MG63 (cell line): ENCODE data around the gene SPATA12. TPM values are rescaled to one million over a fixed set of nuclear protein-coding genes. Genes with fewer than 3 reads are reported as not detected.
A peak's percentile ranks its signal among the peaks of the same experiment; 100 is the strongest.

Experiments
- DNase-seq: peaks from one replicate; pipeline ENCODE4 v3.0.0-alpha.2; 2020
- H3K27me3 ChIP-seq: fragments of 250-450 bp; sonication (Bioruptor Pico); 2 replicates; pipeline ENCODE4 v1.5.1; 2020; ENCODE audit warnings: mild to moderate bottlenecking, moderate library complexity
- H3K36me3 ChIP-seq: fragments of 250-450 bp; sonication (Bioruptor Pico); 2 replicates; pipeline ENCODE4 v1.5.1; 2020; ENCODE audit warnings: mild to moderate bottlenecking, moderate library complexity
- H3K4me3 ChIP-seq: fragments of 250-450 bp; sonication (Bioruptor Pico); 2 replicates; pipeline ENCODE4 v1.5.1; 2020; ENCODE audit warnings: mild to moderate bottlenecking, moderate library complexity
- H3K9me3 ChIP-seq: fragments of 250-450 bp; sonication (Bioruptor Pico); 2 replicates; pipeline ENCODE4 v1.5.1; 2020; ENCODE audit warnings: mild to moderate bottlenecking, moderate library complexity
- total RNA-seq: library from RNA; depleted of rRNA; stranded (reverse); fragments of >200 nt; shearing (Covaris generic); gene quantifications from 2 replicates; pipeline ENCODE4 v1.2.3, GENCODE V29; 2014; ENCODE audit warnings: low replicate concordance

Gene SPATA12
- total RNA-seq, 1 experiment from 2014 or later, result not detected

- Histone ChIP-seq H3K9me3 (no peaks in the 10 kb centered on the region), H3K4me3 (no peak overlapping the region), H3K36me3 (no peaks in the 10 kb centered on the region), H3K27me3 (no peaks in the 10 kb centered on the region)
- no peak for DNase-seq
These were observed 16.9 kb upstream of the SPATA12 start for GRCh38 chr3:57043518-57043917.

DNA sequence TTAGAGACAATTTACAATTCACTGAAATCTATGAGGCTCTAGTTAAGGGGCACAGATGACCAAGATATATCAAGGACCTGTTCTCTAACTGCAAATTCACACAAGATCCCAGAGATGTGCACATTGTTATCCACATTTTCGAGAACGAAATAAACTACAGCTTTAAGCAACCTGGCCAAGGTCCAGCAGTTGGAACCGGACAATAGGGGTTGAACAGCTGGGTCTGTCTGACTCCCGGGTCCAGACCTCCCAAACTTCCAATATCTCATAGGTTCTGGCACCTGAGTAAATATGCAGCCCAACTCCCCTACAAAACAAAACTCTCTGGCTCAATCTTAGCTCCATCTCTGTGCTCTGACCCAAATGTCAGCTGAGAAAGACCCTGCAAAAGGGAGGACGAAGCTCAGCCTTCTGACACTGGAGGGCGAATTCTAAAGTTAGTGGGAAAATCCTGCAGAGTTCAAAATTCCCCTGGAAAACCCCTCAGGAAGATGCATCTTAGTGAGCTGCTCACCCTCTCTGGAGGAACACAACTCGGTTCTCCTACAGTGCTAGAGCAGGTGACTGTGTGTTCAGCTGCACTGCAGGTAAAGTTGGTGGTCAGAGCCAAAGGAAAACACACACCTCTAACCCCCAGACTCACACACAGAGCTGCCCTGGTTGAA lies 14.2 kb upstream of the SPATA12 start:
- Histone ChIP-seq H3K4me3 (no peak overlapping the region), H3K27me3 (no peaks in the 10 kb centered on the region), H3K36me3 (no peaks in the 10 kb centered on the region), H3K9me3 (no peaks in the 10 kb centered on the region)
- DNase-seq, result no peak

GRCh38 chr3:57048052-57048671 lies 12.3 kb upstream of the SPATA12 start:
- H3K36me3 ChIP-seq, result no peaks in the 10 kb centered on the region
- no peak overlapping the region for H3K4me3 ChIP-seq
- DNase-seq, result peak; percentile 2
- no peaks in the 10 kb centered on the region for H3K9me3 ChIP-seq
- H3K27me3 ChIP-seq, result no peaks in the 10 kb centered on the region

GRCh38 chr3:57048728-57049127 lies 11.7 kb upstream of the SPATA12 start:
- DNase-seq, result no peak
- H3K36me3 ChIP-seq, result no peaks in the 10 kb centered on the region

DNA sequence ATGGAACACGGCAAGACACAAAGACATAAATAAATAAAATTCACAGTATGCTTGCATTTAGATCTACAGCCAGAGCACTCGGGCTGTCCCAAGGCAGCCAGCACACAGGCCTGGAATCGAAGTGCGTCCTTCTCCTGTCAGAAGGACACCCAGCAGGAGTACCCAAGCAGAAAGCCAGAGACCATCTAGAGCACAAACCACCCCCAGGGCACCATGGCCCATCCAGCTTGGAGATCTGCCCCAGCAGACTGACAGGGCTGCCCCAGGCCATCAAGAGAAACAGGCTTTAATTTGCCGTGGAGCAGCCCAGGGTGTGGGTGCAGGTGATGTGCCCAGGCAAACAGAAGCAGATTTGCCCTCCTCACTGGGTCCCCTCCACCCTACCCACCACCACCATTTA lies 7.8 kb upstream of the SPATA12 start:
- no peak for DNase-seq
- Histone ChIP-seq H3K4me3 (no peak overlapping the region), H3K9me3 (no peaks in the 10 kb centered on the region), H3K27me3 (no peaks in the 10 kb centered on the region), H3K36me3 (no peaks in the 10 kb centered on the region)

More at GRCh38 chr3:57048728-57049127, 11.7 kb upstream of the SPATA12 start:
- H3K9me3 ChIP-seq, result no peaks in the 10 kb centered on the region
- H3K27me3 ChIP-seq, result no peaks in the 10 kb centered on the region
- H3K4me3 ChIP-seq, result no peak overlapping the region

GRCh38 chr3:57053122-57053521 lies 7.3 kb upstream of the SPATA12 start:
- no peaks in the 10 kb centered on the region for H3K36me3 ChIP-seq
- no peaks in the 10 kb centered on the region for H3K9me3 ChIP-seq
- no peaks in the 10 kb centered on the region for H3K27me3 ChIP-seq
- DNase-seq, result no peak
- no peak overlapping the region for H3K4me3 ChIP-seq

DNA sequence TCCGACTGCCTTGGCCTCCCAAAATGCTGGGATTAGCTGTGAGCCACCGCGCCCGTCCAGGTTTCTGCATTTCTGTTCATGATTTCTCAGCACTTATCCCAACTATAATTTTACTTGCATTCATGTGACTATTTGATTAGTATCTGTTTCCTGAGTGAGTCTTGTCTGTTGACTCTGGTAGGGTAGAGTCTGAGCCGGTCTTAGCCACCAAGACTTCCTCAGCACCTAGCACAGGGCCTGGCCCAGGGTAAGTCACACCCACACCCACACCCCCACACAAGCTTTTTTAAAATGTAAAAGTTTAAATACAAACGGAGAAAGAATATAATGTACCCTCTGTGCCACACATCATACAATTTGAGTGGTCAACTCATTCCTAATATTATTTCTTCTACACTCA lies 3.1 kb upstream of the SPATA12 start:
- H3K9me3 ChIP-seq, result no peaks in the 10 kb centered on the region
- H3K27me3 ChIP-seq, result no peaks in the 10 kb centered on the region
- DNase-seq, result no peak
- no peaks in the 10 kb centered on the region for H3K36me3 ChIP-seq
- H3K4me3 ChIP-seq, result no peak overlapping the region

GRCh38 chr3:57059411-57059810 lies 1.1 kb upstream of the SPATA12 start:
- no peak overlapping the region for H3K4me3 ChIP-seq
- H3K27me3 ChIP-seq, result no peaks in the 10 kb centered on the region
- no peaks in the 10 kb centered on the region for H3K36me3 ChIP-seq
- no peak for DNase-seq
- H3K9me3 ChIP-seq, result no peaks in the 10 kb centered on the region

DNA sequence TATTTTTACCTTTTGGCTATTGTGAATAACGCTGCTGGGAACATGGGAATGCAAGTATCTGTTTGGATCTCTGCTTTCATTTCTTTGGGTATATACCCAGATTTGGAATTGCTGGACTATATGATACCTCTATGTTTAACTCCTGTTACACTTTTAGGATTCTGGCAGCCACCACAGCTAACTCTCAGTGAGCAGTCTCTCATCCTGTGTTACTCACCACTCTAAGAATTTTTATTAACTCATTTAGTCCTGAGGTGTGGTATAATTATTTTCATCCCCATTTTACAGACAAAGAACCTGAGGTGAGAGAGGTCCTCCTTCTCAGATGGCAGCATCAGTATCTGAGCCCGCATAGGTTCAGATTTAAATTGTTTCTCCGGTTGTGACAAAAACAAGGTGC lies 1.1 kb downstream of the SPATA12 start:
- Histone ChIP-seq H3K27me3 (no peaks in the 10 kb centered on the region), H3K36me3 (no peaks in the 10 kb centered on the region), H3K4me3 (no peak overlapping the region), H3K9me3 (no peaks in the 10 kb centered on the region)
- DNase-seq, result no peak

- H3K27me3 ChIP-seq, result no peaks in the 10 kb centered on the region
- H3K9me3 ChIP-seq, result no peaks in the 10 kb centered on the region
- no peaks in the 10 kb centered on the region for H3K36me3 ChIP-seq
- DNase-seq, result no peak
- no peak overlapping the region for H3K4me3 ChIP-seq
These were observed 1.7 kb downstream of the SPATA12 start for GRCh38 chr3:57062101-57062631.

- H3K36me3 ChIP-seq, result no peaks in the 10 kb centered on the region
- H3K9me3 ChIP-seq, result no peaks in the 10 kb centered on the region
- no peaks in the 10 kb centered on the region for H3K27me3 ChIP-seq
- DNase-seq, result no peak
- H3K4me3 ChIP-seq, result no peak overlapping the region
These were observed 2.6 kb downstream of the SPATA12 start for GRCh38 chr3:57063032-57063431.

GRCh38 chr3:57064001-57064400 lies 3.5 kb downstream of the SPATA12 start:
- Histone ChIP-seq H3K4me3 (no peak overlapping the region), H3K27me3 (no peaks in the 10 kb centered on the region)

DNA sequence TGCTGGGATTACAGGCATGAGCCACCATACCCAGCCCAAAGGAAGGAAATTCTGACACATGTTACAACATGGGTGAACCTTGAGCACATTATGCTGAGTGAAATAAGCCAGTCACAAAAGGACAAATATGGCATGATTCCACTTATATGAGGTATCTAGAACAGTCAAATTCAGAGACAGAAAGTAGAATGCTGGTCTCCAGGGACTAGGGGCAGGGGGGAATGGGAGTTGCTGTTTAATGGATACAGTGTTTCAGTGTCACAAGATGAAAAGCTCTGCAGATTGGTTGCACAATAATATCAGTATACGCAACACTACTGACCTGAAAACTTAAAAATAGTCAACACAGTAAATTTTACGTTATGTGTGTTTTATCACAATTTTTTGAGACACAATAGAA lies 4.1 kb downstream of the SPATA12 start:
- no peak for DNase-seq

More at GRCh38 chr3:57064001-57064400, 3.5 kb downstream of the SPATA12 start:
- no peaks in the 10 kb centered on the region for H3K36me3 ChIP-seq
- no peak for DNase-seq
- H3K9me3 ChIP-seq, result no peaks in the 10 kb centered on the region

GRCh38 chr3:57065588-57065987 lies 5.1 kb downstream of the SPATA12 start:
- DNase-seq, result no peak
- Histone ChIP-seq H3K36me3 (no peaks in the 10 kb centered on the region), H3K27me3 (no peaks in the 10 kb centered on the region)

More for the DNA sequence above, 4.1 kb downstream of the SPATA12 start:
- no peaks in the 10 kb centered on the region for H3K27me3 ChIP-seq
- no peak overlapping the region for H3K4me3 ChIP-seq
- H3K9me3 ChIP-seq, result no peaks in the 10 kb centered on the region
- H3K36me3 ChIP-seq, result no peaks in the 10 kb centered on the region

GRCh38 chr3:57066471-57066870 lies 6.0 kb downstream of the SPATA12 start:
- Histone ChIP-seq H3K27me3 (no peaks in the 10 kb centered on the region), H3K36me3 (no peaks in the 10 kb centered on the region), H3K4me3 (no peak overlapping the region), H3K9me3 (no peaks in the 10 kb centered on the region)
- no peak for DNase-seq

More at GRCh38 chr3:57065588-57065987, 5.1 kb downstream of the SPATA12 start:
- Histone ChIP-seq H3K9me3 (no peaks in the 10 kb centered on the region), H3K4me3 (no peak overlapping the region)

DNA sequence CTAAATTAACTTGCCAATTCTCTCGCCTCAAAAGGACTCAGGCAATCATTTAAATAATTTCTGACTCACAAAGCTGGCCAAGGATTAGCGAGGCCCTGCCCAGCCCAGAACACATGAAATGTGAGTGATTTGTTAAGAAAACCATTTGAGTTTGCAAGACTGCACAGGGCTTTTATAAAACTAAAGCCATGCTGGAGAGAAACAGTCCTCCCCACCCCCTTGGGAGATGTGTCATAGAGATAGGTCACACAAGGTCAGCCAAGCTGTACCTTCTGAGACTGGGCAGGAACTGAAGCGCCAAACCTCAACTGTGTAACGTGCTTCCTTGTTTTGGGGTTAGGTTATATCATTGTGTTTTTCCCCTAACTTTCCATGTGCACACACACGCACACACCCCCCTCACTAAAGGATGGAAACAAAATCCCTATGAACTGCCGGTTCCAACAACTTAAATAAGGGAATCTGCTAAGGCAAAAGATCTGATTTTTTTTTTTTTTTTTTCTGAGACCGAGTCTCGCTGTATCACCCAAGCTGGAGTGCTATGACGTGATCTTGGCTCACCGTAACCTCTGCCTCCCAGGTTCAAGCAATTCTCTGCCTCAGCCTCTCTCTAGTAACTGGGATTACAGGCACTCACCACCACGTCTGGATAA lies 8.1 kb downstream of the SPATA12 start:
- Histone ChIP-seq H3K4me3 (no peak overlapping the region), H3K9me3 (no peaks in the 10 kb centered on the region), H3K27me3 (no peaks in the 10 kb centered on the region), H3K36me3 (no peaks in the 10 kb centered on the region)
- DNase-seq, result peak; percentile 78

GRCh38 chr3:57069503-57069902 lies 9.0 kb downstream of the SPATA12 start:
- no peaks in the 10 kb centered on the region for H3K9me3 ChIP-seq
- no peak for DNase-seq

More at GRCh38 chr3:57069503-57069902, 9.0 kb downstream of the SPATA12 start:
- Histone ChIP-seq H3K27me3 (no peaks in the 10 kb centered on the region), H3K36me3 (no peaks in the 10 kb centered on the region), H3K4me3 (no peak overlapping the region)
